ENCODE data around the gene ZSCAN5B.
"Not testable (repeated sequence)": the region's sequence is repeated elsewhere in the genome, so short reads cannot be mapped to it uniquely, and the experiment has no call there.

ZSCAN5B gene

GRCh38 chr19:56176881-56177280 is 20.7 kb downstream of the ZSCAN5B start:
- in situ Hi-C loops (cut with MboI; ENCODE audit: low sequenced_read_pairs), result loop anchor here (10.0 kb wide), 1 partner anchor 102 kb away; no protein-coding TSS in a partner anchor

- in situ Hi-C loops (cut with MboI; ENCODE audit: low sequenced_read_pairs), result loop anchor here (10.0 kb wide), 1 partner anchor 102 kb away; no protein-coding TSS in a partner anchor
Observed at GRCh38 chr19:56176310-56176709, 21.3 kb downstream of the ZSCAN5B start.

GRCh38 chr19:56175861-56176307 is 21.7 kb downstream of the ZSCAN5B start, which contains the start of gene GALP:
GALP (plus strand) TSS chr19:56176008; CDS start chr19:56177109, 1,101 bp downstream.
- in situ Hi-C loops (cut with MboI; ENCODE audit: low sequenced_read_pairs), result loop anchor here (10.0 kb wide), 1 partner anchor 101 kb away; no protein-coding TSS in a partner anchor

GRCh38 chr19:56174550-56174949 is 23.0 kb downstream of the ZSCAN5B start:
- in situ Hi-C loops (cut with MboI; ENCODE audit: low sequenced_read_pairs), result loop anchor here (10.0 kb wide), 1 partner anchor 100 kb away; no protein-coding TSS in a partner anchor

GRCh38 chr19:56174086-56174485 is 23.5 kb downstream of the ZSCAN5B start:
- in situ Hi-C loops (cut with MboI; ENCODE audit: low sequenced_read_pairs), result loop anchor here (10.0 kb wide), 1 partner anchor 99 kb away; no protein-coding TSS in a partner anchor

- in situ Hi-C loops (cut with MboI; ENCODE audit: low sequenced_read_pairs), result loop anchor here (10.0 kb wide), 1 partner anchor 95 kb away; no protein-coding TSS in a partner anchor
Observed at GRCh38 chr19:56170261-56170660, 27.3 kb downstream of the ZSCAN5B start.

GRCh38 chr19:56167064-56167578 is 30.5 kb downstream of the ZSCAN5B start:
- in situ Hi-C loops (cut with MboI; ENCODE audit: low sequenced_read_pairs), result no loop called here

GRCh38 chr19:56163097-56163496 is 34.5 kb downstream of the ZSCAN5B start:
- in situ Hi-C loops (cut with MboI; ENCODE audit: low sequenced_read_pairs), result no loop called here

- in situ Hi-C loops (cut with MboI; ENCODE audit: low sequenced_read_pairs), result no loop called here
Observed at GRCh38 chr19:56162258-56162657, 35.3 kb downstream of the ZSCAN5B start.

- in situ Hi-C loops (cut with MboI; ENCODE audit: low sequenced_read_pairs), result no loop called here
Observed at GRCh38 chr19:56161534-56161933, 36.0 kb downstream of the ZSCAN5B start.

GRCh38 chr19:56159622-56160271 is 37.8 kb downstream of the ZSCAN5B start:
- in situ Hi-C loops (cut with MboI; ENCODE audit: low sequenced_read_pairs), result no loop called here

- in situ Hi-C loops (cut with MboI; ENCODE audit: low sequenced_read_pairs), result no loop called here
Observed at GRCh38 chr19:56159009-56159559, 38.5 kb downstream of the ZSCAN5B start.

- in situ Hi-C loops (cut with MboI; ENCODE audit: low sequenced_read_pairs), result no loop called here
Observed at GRCh38 chr19:56158170-56158757, 39.3 kb downstream of the ZSCAN5B start.

- in situ Hi-C loops (cut with MboI; ENCODE audit: low sequenced_read_pairs), result no loop called here
Observed at GRCh38 chr19:56156768-56157167, 40.8 kb downstream of the ZSCAN5B start.

GRCh38 chr19:56155124-56155687 is 42.4 kb downstream of the ZSCAN5B start:
- in situ Hi-C loops (cut with MboI; ENCODE audit: low sequenced_read_pairs), result no loop called here

- in situ Hi-C loops (cut with MboI; ENCODE audit: low sequenced_read_pairs), result no loop called here
Observed at GRCh38 chr19:56153507-56153906, 44.1 kb downstream of the ZSCAN5B start.

- in situ Hi-C loops (cut with MboI; ENCODE audit: low sequenced_read_pairs), result no loop called here
Observed at GRCh38 chr19:56152644-56153043, 44.9 kb downstream of the ZSCAN5B start.

GRCh38 chr19:56150358-56150757 is 47.2 kb downstream of the ZSCAN5B start:
- in situ Hi-C loops (cut with MboI; ENCODE audit: low sequenced_read_pairs), result no loop called here

- in situ Hi-C loops (cut with MboI; ENCODE audit: low sequenced_read_pairs), result no loop called here
Observed at GRCh38 chr19:56149656-56150038, 47.9 kb downstream of the ZSCAN5B start.

- in situ Hi-C loops (cut with MboI; ENCODE audit: low sequenced_read_pairs), result not testable (repeated sequence)
Observed at GRCh38 chr19:56148955-56149655, 48.5 kb downstream of the ZSCAN5B start.

GRCh38 chr19:56148096-56148495 is 49.5 kb downstream of the ZSCAN5B start:
- in situ Hi-C loops (cut with MboI; ENCODE audit: low sequenced_read_pairs), result no loop called here

Measured in HL-60/S4 treated with phorbol 12-myristate 13-acetate at 8.2 ng/mL for 4 days and 3 days (cell line).